ENCODE measurements around the gene TARM1.

- TF ChIP-seq CTCF (IDR thresholded peaks at IDR 0.05; ENCODE audit: poor library complexity, severe bottlenecking), result no peak
- no peak for TF ChIP-seq POLR2AphosphoS5 (IDR thresholded peaks at IDR 0.05)
- no peak for TF ChIP-seq EZH2 (IDR thresholded peaks at IDR 0.05; ENCODE audit: borderline replicate concordance, insufficient read depth, low read length, poor library complexity, severe bottlenecking)
- TF ChIP-seq TAF1 (IDR thresholded peaks at IDR 0.05; ENCODE audit: low read depth), result no peak
- TF ChIP-seq REST (IDR thresholded peaks at IDR 0.05; ENCODE audit: borderline replicate concordance), result no peak
- no peak for TF ChIP-seq MXI1 (conservative IDR thresholded peaks at IDR 0.05; ENCODE audit: poor library complexity, severe bottlenecking)
Measured at GRCh38 chr19:54124393-54124792, 43.2 kb upstream of the TARM1 start.
